ENCODE results near the gene SPEN.

SPEN gene

GRCh38 chr1:15852036-15852827 lies 4.7 kb downstream of the SPEN start:
- no peak for DNase-seq (ENCODE audit: low read depth in 2 of 2)

- DNase-seq (ENCODE audit: low read depth in 2 of 2): no peak
Observed at GRCh38 chr1:15852828-15853302, 5.4 kb downstream of the SPEN start.

- no peak for DNase-seq (ENCODE audit: low read depth in 2 of 2)
Observed at GRCh38 chr1:15856888-15857287, 9.4 kb downstream of the SPEN start.

GRCh38 chr1:15858069-15858670 lies 10.7 kb downstream of the SPEN start:
- DNase-seq (ENCODE audit: low read depth in 2 of 2): no peak

- no peak for DNase-seq (ENCODE audit: low read depth in 2 of 2)
Observed at GRCh38 chr1:15858672-15859372, 11.3 kb downstream of the SPEN start.

GRCh38 chr1:15863156-15863901 lies 15.8 kb downstream of the SPEN start:
- DNase-seq (ENCODE audit: low read depth in 2 of 2): no peak

GRCh38 chr1:15866721-15867201 lies 19.3 kb downstream of the SPEN start:
- DNase-seq (ENCODE audit: low read depth in 2 of 2): no peak

- no peak for DNase-seq (ENCODE audit: low read depth in 2 of 2)
Observed at GRCh38 chr1:15867288-15867687, 19.8 kb downstream of the SPEN start.

GRCh38 chr1:15869413-15869812 lies 21.9 kb downstream of the SPEN start:
- no peak for DNase-seq (ENCODE audit: low read depth in 2 of 2)

GRCh38 chr1:15870421-15870820 lies 22.9 kb downstream of the SPEN start:
- DNase-seq (ENCODE audit: low read depth in 2 of 2): no peak

GRCh38 chr1:15874471-15874870 lies 27.0 kb downstream of the SPEN start:
- DNase-seq (ENCODE audit: low read depth in 2 of 2): no peak

GRCh38 chr1:15876357-15877055 lies 29.0 kb downstream of the SPEN start:
- DNase-seq (ENCODE audit: low read depth in 2 of 2): no peak

GRCh38 chr1:15881961-15882360 lies 34.5 kb downstream of the SPEN start:
- no peak for DNase-seq (ENCODE audit: low read depth in 2 of 2)

- DNase-seq (ENCODE audit: low read depth in 2 of 2): no peak
Observed at GRCh38 chr1:15882665-15883064, 35.2 kb downstream of the SPEN start.

GRCh38 chr1:15883326-15883725 lies 35.8 kb downstream of the SPEN start:
- DNase-seq (ENCODE audit: low read depth in 2 of 2): no peak

GRCh38 chr1:15884477-15884876 lies 37.0 kb downstream of the SPEN start:
- no peak for DNase-seq (ENCODE audit: low read depth in 2 of 2)

GRCh38 chr1:15885269-15885668 lies 37.8 kb downstream of the SPEN start:
- no peak for DNase-seq (ENCODE audit: low read depth in 2 of 2)

GRCh38 chr1:15885701-15886610 lies 38.4 kb downstream of the SPEN start:
- peak in 1 of 2 donors; percentile 4 for DNase-seq (ENCODE audit: low read depth in 2 of 2)

GRCh38 chr1:15886611-15887167 lies 39.2 kb downstream of the SPEN start:
- no peak for DNase-seq (ENCODE audit: low read depth in 2 of 2)
